ENCODE measurements around the gene PTPN3.

Gene PTPN3

DNA sequence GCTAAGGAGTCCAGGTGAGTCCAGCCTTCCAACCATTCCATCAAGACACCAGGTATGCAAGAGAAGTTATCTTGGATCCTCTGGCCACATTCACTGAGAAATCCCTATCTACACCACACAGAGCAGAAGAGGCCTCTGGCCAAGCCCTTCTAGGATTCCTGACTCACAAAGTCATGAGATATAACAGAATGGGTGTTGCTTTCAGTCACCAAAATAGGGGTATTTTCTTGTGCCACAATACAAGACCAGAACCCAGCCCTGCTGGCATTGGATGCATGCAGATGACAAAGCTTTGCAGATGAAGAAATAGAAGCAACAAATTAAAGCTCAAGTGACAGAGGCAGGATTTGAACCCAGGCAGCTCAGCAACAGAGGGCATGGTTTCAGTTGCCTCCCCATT, 73.5 kb downstream of the PTPN3 start:
- DNase-seq (ENCODE audit: low spot score), result no peak
- no peak for FAIRE-seq

DNA sequence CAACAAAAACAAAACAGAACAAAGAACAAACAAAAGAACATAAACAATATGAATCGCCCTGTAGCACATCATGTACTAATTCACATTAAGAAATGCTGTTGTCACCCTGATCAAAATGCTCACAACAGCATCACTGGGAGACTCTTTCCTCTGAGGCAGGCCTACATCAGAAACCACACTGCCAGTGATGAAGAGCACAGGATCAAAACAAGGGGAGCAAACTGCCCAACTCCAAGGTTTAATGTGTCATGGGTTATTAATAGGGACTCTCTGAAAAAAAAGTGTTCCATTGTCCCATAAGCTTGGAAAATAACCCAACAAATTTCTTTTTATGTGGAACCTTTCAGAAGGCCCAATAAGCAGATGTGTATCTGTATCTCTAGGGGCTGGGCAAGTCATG, 74.2 kb downstream of the PTPN3 start:
- FAIRE-seq (no peak), DNase-seq (ENCODE audit: low spot score) (no peak)

DNA sequence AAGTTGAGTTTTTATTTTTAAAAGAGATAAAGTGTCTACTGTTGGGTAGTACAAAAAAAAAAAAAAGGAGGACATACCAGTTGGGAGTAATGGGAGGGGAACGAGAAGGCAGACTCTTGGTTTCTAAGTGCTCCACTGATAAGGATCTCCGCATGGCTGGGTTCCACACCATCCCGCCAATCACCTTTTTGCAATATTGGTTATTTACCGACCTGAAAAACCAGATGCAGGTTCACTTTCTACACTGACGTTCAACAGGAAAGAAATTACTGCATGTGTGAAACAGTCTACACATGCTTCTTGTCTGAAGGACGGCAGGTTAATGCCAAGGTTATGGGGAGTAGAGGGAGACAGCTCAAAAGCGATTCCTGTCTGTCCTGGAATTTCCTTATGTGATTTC, 75.5 kb downstream of the PTPN3 start:
- no peak for DNase-seq (ENCODE audit: low spot score)
- no peak for FAIRE-seq

DNA sequence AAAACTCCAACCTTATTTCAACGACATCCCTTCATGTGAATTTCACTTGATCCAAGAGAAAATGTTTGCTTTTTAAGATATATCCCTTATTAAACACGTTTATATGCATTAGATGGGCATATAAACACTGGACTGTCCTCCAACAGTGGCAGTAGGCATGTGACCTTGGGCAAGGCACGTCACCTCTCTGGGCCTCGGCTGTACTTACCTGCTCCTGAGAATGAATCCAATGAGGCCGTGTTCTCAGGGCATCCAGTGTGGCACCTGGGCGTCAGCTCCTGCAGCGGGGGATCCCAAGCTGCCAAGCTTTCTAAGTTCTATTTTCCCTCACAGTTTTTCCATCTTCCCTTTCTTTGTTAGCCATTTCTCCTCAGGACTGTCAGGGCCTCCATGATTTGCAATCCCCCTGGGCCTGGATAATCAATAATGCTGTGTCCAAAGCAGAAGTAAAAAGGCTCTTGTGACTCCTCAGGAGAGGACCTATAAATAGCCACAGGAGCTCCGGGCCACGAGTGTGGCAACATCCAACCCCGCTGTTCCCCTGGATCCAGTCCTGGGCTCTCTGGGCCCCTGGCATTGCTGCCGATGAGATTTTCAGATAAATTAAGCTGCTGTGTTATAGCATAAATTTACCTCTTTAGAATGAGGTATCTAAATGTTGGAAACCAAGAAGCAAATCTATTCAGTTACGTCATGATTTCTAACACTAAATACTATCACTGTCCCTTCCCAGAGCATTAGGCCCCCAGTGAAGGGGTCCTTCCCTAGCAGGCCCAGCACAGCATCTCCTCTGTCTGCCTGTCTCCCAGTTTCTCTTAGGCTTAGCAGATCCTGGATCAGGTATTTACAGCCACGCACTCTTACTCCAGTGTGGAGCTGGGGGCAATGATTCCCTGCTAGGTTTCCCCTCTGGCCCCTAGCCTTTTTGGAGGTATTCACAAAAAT, 76.8 kb downstream of the PTPN3 start:
- DNase-seq (ENCODE audit: low spot score), result no peak

DNA sequence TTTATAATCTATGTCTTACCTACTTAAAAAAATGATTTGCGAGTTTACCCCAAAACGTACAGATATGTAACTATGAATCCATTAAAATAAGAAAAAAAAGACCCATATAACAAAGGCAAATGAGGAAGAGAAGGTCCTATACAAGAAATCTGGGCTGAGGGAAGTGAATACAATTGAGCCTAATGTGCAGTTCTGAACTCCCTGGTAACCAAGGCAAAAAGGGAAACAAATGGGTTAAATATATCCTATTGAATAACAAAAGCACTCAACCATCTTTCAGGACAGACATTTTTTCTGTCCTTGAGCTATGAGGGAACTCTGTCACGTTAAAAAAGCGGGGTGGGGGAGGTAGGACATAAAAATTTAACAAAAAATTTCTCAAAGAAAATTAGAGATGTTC, 78.6 kb downstream of the PTPN3 start:
- FAIRE-seq (no peak), DNase-seq (ENCODE audit: low spot score) (no peak)

More for the DNA sequence above, 76.8 kb downstream of the PTPN3 start:
- no peak for FAIRE-seq

DNA sequence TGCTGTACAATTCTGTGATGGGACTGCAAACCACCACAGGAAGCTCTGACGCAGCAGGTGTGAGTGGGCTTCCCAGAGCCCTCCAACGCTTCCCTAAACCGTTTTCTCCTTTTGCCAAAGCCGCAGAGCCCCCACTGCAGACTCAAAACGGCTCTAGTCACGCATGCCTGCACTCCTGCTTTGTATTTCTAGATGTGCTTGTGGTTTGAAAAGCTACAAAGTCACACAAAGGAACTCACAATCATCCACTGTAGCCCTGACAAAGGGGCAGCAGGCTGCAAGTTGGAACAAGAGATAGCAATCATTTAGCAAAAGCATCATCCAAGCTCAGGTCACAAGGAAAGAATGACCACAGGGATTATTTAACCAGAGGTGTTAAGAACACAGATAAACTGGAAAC, 79.3 kb downstream of the PTPN3 start:
- DNase-seq (ENCODE audit: low spot score) (no peak), FAIRE-seq (no peak)

DNA sequence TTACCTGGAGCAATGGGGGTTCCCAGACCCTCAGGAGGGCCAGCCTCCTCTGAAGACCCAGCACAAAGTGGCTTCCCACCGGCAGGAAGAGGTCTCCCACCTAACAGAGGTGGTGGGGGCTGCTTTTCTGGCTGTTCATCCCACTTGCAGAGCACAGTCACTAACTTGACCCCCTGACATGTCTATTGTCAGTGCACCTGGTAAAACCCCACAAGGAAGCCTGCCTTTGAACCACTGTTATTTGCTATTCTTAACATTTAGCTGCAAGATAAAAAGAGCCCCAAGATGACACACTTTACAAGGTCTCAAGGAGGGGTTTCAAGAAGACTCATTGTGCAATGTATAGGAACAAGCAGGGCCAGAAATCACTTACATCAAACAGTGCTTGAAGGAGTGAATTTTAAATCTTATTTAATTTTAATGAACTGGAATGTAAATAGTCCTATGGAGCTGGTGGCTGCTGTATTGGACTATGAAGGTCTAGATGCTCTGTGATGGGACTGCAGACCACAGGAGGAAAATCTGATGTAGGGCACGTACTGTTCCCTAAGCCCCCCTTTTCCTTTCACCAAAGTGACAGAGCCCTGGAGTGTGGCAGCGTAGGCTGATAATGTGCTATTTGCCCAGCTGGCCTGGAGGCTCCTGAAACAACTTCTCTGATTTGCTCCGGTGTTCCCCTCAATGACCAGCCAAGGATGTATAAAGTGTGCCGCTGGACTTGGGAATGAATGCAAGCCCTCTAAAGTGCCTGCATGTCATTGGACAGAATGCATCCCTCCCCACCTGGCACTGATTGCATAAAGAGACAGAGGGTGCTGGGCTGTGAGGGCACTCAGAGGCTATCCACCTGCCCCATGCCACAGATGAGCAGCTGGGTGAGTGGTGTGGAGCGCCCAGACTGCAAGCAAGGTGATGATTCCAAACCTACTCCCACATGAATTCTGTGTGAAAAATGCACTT, 80.2 kb downstream of the PTPN3 start:
- DNase-seq (ENCODE audit: low spot score) (no peak), FAIRE-seq (no peak)

DNA sequence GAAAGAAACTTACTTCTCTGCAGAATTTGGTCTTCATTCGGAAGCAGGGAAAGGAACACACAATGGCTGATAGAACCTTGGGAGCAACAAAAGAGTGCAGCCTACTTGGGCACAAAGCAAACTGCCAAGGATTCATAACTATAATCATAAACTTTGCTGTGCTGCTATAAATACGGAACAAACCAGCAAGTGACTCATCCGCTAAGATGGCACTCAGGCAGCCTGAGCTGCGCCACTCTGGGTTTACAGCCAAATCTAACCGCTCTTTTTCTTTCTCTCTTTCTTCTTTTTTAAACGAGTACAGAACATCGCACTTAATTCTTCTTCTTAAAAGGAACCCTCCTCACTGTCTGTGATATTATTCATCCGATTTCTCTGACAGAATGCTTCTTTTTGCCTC, 81.1 kb downstream of the PTPN3 start:
- FAIRE-seq, result no peak
- DNase-seq (ENCODE audit: low spot score), result no peak

DNA sequence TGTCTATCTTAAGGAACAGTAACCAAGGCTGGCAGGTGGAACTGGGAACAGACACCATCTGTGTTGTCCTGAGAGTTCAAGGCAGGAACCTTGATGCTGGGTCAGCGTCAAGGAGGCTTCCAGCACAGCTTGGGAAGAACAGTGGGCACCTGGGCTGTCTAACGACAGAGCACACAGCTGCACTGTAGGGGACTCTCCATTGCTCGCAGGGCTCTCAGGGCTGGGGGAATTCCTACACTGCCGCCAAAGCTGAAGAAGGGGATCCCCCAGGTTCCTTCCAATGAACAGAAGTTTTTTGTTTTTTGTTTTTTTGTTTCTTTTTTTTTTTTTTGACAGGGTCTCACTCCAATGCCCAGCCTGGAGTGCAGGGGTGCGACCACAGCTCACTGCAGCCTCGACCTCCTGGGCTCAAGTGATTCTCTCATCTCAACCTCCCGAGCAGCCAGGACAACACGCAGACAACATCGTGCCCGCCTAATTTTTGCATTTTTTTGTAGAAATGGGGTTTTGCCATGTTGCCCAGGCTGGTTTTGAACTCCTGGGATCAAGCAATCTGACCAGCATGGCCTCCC, 81.9 kb downstream of the PTPN3 start:
- DNase-seq (ENCODE audit: low spot score) (no peak), FAIRE-seq (no peak)

DNA sequence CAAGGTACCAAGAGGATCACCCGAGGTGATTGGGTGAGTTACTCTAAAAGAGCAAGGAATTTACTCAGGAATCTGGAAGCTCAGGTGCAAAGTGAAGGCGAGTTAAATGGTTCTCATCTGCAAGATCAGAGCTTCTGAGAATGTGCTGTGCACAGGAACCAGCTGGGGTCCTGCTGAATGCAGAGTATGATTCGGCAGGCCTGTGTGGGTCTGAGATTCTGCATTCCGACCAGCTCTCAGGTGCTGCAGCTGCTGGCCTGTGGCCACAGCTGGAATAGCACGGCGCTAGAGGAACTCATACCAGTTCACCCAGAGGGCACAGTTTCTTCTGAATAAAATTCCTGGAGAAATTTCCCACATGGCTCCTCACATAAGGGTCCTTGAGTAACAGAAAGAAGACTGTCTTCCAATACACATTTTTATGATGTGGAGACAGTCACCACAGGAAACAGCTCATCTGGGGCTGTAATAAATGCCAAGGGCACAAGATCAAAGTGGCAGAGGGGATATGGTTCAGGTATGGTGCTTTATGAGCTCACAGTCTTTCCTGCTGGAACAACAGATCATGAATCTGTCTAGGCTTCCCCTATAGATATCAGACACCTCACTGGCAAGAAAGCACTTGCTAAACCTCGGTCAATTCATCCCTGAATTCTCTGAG, 83.9 kb downstream of the PTPN3 start:
- FAIRE-seq (no peak), DNase-seq (ENCODE audit: low spot score) (no peak)

DNA sequence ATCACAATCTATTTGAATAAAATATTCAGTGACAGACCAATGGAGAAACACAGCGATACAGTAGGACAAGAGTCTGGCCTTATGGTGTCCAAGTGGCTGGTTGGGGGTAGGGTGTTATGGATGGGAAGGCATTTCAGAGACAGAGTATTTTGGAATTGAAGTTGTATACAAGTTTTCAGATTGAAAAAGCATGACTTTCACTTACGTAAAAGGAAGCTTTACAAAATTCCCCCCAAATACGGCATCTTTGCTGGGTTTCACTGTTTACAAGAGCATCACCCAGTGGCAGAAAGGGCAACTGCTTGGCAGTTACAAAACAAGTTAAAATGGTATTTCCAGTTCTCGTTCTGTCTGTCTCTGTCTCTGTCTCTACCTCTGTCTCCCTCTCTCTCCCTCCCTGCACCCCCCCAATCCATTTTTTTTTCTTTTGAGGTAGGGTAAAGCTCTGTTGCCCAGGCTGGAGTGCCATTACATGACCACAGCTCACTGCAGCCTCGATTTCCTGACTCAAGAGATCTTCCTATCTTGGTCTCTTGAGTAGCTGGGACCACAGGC, 86.2 kb downstream of the PTPN3 start:
- DNase-seq (ENCODE audit: low spot score) (no peak), FAIRE-seq (no peak)

DNA sequence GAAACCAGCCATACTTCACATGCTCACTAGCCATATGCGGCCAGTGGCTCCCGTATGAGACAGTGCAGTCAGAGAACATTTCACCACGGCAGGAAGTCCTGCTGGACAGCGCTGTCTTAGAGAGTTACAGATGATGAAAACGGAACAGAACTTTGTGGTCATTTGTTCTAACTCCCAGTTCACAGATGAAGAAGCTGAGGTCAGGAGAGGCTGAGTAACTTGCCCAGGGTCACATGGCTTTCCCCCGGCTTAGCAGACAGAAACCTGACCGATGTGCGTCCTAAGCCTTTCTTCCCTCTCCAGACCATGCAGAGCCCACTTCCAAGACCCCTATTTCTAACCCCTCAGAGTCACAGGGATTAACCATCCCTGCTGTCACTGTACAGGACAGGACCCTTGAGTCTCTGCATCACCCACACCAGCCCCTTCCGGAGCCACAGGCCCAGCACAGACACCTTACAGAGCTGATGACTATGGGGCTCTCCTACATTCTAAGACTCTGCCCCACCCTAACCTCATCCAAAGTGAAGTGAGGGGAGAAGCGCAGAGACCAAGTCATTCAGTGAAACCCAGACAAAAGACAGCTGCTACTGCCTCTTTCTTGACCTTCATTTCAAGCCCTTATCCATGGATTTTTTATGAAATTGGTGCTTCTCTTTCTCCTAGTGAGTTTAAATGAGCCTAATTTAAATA, 86.9 kb downstream of the PTPN3 start:
- no peak for FAIRE-seq
- DNase-seq (ENCODE audit: low spot score), result no peak

DNA sequence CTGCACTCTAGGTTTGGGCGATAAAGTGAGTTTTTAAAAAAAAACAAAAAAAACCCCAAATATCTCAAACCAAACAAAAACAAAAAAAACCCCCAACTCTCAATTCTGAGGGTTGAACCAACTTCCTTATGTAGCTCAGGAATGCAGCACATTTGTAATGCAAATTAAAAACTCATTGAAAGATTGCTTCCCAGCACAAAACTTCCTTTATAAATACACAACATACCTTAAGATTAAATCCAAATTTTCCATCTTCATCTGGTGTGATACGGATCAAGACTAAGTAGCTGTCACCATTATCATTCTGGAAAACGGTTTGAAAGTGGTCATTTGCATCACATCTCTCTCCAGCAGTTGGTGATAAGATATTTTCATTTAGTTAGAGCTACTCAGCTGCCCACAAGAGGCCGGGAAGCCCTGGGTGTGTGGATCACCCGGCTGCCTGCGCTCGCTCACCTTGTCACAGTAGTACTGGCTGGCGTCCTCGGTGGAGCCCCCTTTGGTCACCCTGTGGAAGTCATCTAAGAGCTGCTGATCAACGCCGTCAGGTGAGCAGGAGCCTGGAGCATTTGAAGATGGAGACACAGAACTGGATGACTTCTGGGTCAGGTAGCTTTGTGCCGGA, 88.2 kb downstream of the PTPN3 start:
- FAIRE-seq, result no peak
- DNase-seq (ENCODE audit: low spot score), result no peak

DNA sequence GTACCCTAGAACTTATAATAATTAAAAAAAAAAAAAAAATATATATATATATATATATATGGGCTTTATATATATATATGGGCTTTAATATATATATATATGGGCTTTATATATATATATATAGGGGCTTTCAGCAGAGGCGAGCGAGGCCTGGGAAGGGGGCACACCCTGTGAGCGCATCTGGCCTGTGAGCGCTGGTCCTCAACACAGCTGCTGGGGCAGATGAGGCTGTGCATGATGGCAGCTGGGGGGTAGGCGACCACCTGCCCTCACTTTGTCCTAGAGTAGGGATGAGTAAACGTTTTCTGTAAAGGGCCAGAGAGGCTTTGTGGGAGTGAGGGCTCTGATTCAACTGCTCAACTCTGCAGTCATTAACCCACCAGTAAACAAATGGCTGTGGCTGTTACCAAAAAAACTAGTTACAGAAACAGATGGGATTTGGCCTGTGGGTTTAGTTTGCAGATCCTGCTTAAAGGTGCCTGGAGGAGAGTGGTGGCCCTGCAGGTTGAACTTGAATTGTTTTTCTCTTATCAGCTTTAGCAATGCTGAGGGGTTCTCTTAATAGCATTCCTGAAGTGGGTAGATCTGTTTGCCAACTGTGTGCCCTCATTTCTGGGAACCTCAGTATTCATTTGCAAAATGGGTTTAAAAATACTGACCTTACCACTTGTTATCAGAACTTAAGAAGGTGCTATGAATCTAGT, 89.2 kb downstream of the PTPN3 start:
- no peak for DNase-seq (ENCODE audit: low spot score)
- no peak for FAIRE-seq

DNA sequence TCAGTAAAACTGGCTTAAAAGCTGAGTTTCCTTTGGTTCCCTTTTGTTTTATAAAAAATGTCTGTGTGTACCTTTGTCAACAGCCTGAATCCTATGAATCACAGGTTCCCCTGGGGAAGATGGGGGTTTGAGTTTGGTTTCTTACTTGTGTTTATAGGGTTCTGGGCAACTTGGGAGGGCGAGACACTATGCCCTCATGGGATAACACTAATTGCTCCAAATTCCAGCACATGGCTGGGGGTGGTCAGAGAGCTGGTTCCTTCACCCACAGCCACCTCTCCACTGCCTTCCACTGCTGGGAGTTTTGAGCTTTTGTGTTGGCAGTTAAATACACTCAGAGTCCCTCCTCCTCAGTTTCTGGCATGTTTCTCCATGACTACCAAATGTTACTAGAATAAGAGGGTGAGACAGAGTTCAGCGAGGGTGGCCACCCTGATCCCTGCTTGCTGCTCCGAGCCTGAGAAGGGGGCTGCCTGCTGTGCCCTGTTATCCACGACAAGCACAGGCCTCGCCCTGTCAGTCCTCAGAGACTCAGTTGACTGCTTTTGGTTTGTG, 94.3 kb downstream of the PTPN3 start:
- DNase-seq (ENCODE audit: low spot score), result no peak
- no peak for FAIRE-seq

DNA sequence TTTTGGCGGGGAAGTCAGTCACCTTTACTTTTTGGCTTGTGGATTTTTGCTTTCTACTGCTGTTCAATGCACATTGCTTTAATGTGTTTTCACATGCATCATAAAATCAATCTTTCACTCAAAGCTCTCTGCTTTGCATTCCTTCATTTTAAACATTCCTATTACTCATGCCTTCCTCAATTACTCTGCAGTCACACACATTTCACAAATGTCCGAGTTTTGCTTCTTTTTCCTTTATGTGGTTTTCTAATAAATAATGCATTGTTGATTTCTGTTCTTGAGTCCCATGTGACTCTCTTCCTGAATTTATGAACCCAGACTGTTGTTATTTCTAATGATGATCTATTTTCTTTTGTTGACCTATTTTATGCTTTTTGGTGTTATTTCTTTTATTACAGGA, 95.0 kb downstream of the PTPN3 start:
- no peak for FAIRE-seq
- no peak for DNase-seq (ENCODE audit: low spot score)

DNA sequence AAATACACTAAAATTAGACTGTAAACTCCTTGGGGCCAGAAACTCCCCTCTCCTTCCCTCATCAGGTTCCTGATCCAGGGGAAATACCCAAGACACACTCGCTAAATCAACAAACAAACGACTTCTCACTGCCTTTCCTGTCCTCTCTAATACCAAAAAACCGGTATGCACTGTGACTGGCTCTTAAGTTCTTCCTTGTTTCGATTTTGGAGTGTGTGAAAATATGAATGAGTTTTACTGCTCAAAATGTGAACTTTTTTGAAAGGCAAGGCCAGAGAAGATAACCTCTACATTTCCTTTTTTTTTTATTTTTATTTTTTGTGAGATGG, 96.2 kb downstream of the PTPN3 start:
- FAIRE-seq (no peak), DNase-seq (ENCODE audit: low spot score) (no peak)

DNA sequence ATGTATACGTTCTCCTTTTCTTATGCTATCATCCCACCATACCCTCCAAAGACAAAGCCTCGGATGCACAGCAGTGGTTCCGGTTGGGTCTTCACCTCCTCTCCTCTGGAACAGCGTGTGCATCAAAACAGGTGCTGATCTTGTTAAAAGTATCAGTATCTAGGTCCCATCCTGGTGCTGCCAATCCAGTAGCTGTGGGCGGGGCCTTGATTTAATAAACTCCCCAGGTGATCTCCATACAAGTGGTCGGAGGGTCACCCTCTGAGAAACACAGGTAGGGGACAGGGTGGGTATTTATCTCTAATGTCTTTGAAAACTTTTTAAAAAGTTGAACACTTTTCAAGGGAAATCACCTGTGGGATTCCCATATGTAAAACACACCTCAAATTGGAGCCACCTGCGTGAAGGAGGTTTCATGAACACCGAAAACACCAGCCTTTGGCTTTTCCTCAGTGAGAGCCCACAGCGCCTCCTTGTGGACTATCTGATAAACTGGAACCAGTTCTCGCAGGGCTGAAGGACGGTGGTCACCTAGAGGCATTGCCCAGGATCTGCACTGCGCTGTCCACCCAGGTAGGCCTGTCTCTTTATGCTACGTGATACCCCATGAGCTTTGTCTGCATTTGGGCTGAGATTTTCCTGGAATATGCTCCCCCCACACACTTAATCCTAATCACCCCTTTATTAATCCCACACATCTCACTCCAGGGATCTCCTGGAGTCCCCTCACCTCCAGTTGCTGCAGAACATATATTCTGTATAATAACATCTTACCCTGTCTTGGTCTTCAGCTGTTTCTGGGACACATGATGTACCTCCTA, 96.7 kb downstream of the PTPN3 start:
- FAIRE-seq (no peak), DNase-seq (ENCODE audit: low spot score) (peak; percentile 37)
